Activated CD8-positive, alpha-beta memory T cell treated with anti-CD3 and anti-CD28 coated beads, Interleukin-2, amount 50 U/mL, for 24 hours (primary cell): ENCODE results near the gene ABCF1.

Experiments
- DNase-seq: peaks from one replicate; pipeline ENCODE4 v3.0.0-alpha.2; 2020; ENCODE audit errors: extremely low read depth

The ABCF1 gene

DNA sequence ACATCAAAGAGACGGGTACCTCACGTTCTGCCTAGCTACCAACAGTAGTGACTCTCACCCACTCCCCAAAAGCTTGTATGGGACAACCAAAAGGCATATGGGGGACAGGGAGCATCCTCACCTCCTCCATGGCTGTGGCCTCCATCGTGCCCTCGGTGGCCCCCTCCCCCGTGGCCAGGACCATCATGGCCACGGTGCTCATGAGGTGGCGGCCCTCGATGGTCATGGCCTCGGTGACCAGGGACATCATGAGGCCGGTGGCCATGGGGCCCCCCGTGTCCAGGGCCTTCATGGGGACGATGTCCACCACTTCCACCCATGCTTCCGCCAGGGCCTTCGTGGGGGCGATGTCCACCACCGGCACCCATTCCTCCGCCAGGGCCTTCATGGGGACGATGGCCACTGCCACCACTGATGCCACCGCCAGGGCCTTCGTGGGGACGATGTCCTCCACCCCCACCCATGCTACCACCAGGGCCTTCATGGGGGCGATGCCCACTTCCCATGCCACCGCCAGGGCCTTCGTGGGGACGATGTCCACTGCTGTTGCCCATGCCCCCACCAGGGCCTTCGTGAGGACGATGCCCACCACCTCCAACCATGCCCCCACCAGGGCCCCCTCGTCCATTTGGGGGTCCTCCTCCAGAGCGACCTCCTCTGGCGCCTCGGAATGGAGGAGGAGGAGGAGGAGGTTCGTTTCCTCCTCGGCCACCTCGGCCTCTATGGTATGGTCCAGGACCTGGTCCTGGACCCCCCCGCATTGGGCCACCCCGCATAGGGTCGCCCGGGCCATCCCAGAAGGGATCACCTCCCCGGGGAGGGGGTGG, 30.8 kb downstream of the ABCF1 start:
- no peak for DNase-seq

DNA sequence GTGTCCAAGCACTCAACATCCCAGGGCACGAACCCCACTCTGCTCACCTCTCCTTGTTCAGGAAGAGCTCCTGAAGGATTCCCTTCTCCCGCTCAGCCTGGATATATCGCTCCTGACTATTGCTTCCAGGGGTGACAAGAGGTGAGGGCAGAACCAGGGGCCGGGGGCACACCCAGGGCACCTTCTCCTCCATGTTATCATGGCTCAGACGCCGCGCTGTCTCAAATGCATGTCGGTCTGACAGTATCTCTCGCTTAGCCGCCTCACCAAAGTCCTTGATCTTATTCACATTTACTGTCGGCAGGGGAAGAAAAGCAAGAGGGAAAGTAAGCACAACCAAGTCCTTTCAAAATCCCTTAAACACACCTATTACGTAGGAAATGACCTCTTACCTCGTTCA, 32.7 kb downstream of the ABCF1 start:
- no peak for DNase-seq

DNA sequence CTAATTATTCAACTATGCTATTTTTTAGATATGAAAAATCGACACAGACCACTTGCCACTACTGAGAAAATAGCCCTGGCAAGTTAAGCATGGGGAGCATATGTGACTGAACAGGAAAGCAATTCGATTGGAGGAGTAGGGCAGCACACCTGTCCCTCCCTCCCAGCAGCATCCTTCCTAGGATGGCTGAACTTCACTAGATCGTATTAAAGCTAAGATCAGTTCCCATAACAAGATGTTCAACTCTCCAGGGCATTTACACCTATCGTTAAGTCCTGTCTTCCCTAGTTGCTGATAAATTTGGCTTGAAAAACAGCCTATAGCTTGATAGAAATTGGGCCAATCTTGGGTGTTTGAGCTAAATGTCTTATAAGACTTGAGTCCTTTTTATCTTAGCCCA, 38.8 kb downstream of the ABCF1 start:
- DNase-seq: no peak

DNA sequence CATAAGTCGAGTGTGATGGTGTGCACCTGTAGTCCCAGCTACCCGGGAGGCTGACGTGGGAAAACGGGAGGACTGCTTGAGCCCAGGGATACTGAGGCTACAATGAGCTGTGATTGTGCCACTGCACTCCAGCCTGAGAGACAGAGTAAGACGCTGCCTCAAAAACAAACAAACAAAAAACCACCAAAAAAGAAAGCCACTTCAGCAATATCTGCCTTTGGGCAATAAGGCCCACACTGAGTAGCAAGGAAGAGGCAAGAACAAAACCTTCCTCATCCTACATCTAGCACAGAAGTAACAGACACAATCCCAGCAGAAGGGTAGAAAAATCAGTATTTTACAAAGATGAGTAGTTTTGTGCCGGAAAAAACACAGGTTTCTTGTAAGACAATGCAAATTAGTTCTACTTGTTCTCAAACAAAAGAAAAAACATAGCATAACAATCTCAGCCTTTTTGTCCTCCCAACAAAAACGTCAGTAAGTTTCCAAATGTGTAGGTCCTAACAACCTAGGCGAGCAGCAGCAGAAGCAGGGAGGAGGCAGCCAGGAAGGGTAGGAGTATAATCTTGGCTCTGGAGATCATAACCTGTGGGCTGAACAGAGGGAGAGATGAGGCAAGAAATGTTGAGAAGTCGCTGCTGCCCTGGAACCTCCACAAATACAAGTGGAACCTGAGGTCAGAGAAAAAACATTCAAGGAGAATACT, 40.1 kb downstream of the ABCF1 start:
- DNase-seq: no peak

DNA sequence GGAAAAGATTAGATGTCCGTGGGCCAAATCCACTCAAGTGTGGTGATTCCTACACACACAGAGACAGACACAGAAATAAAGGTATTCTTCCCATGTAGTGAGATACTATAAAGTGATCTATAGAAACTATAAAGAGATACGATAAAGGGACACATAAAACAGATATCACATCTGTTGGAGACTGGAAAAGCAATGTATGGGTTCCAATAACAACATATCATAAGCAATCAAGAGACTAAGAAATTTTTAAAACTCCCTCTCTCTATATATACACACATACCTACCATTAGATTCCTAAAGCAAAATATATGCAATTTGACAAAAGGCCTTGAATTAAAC, 40.6 kb downstream of the ABCF1 start:
- DNase-seq: no peak

DNA sequence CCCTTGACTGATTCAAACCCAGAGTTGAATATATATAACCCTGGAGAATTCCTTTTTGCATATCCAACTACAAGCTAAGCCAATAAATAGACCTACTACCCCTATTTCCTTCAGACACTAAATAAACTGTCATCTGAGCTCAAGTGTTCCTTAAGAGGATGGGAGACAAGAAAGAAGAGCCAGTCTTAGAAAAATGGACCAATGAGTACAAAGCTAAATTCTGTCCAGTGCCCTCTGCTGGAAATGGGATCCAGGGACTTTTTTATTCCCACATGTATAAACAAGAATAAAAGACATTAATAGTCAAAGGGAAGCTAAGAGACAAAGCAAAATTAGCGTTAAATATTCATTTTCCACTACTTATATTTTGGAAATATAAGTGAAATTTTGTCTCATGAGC, 41.0 kb downstream of the ABCF1 start:
- no peak for DNase-seq

DNA sequence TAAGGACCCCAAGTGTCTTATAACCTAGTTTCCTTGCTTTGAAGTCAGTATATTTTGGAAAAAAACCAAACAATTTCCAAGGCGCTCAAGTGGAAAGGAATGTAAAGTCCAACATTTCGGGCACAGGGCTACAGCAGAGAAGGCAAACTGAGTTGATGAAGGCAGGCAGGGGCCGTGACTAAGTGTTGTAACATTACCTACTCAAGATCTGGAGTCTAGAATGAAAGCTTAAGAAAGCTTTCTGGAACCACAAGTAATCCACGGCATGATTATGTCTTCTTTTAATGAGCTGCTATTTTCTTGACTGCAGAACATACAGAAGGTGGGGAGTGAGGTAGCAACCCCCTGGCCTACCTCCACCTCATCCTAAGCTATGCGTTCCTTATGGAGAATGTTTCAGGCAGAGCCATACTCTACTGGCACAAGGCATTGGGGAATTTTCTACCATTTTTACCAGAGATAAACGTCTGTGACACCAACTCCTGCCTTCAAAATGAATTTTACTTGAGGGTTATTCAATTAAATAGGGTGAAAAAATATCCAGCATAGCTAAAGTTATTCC, 41.5 kb downstream of the ABCF1 start:
- DNase-seq: no peak

DNA sequence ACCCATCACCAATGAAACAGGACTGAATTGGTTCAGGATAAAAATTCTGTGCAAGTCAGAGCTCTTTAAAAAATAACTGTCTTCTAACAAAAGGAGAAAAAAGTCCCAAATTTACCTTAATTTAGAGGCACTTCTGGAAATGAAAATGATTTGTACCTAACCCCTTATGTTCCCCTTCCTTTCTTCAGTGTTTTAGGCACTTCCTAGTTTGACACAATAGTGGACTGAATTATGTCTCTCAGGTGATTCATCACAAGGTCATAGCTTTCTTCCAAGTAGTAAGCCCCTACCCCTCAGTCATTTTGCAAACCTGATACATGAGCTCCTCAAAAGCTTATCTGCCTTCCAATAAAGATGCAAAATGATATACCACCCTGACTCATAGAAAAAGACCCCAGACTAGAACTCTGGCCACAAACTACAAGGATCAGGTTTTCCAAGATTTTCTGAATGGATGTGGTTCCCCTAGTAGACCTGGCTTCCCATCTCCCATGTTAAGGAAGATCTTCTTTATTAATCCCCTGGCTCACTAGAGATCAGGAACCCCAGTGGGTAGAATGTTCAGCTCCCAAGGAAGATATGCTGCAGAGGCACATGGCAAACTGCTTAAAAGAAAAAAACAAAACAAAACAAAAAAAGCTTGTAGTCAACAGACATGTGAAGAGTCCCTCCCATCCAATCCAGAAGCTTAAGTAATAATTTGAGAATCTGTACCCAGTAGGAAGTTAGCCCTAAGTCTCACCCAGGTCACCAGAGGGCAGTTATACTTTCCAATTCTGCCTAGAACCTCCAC, 42.2 kb downstream of the ABCF1 start:
- no peak for DNase-seq

DNA sequence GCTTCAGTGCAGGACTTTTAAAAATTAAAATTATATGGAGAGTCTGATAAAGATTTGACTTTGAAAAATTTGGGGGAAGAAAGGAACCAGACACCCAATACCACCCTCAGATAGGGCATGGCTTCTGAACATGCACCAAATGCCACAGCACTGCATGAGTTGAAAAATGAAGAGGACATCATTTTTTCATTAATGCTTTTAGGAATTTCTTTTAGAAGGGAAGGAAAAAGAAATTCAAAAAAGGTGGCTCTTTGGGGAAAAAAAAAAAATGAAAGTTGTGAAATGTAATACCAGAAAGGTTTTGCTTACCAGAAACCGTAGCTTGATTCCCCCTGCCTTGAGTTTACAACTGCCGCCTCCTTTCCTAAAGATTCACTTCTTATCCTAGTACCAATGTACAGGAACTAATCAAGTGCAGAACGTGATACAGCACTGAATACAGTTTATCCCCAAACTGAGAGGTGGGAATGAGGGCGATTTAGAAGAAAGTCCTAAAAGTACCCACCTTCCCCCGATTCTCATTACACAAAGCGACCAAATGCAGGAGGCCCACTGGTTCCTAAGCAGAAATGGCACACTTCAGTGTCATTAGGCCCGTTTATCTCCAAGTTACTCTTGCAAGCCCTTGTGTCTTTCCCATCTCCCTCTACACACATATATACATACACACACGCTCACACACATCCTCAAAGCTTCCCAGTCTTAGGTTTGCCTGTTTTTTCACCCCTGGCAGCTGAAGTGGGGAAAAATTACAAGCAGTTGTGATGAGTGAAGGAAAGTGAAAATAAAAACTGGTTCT, 43.0 kb downstream of the ABCF1 start:
- no peak for DNase-seq

DNA sequence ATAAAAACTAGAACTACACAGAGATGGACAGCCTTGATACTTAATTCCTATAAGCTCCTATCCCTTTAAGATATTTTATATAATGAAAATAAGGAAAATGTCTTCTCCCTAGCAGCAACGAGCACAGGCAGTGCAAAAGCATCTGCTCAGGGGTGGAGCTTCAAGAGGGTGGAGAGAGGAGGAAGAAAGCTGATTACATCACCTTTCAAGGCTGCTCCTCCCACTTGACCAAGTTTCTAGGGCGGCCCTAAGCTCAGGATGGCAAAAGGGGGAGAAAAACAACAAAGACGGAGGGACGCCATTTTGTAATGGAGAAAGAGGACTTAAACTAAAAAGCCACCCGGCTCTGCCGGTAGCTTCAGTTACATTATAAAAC, 43.6 kb downstream of the ABCF1 start:
- DNase-seq: peak; percentile 72

DNA sequence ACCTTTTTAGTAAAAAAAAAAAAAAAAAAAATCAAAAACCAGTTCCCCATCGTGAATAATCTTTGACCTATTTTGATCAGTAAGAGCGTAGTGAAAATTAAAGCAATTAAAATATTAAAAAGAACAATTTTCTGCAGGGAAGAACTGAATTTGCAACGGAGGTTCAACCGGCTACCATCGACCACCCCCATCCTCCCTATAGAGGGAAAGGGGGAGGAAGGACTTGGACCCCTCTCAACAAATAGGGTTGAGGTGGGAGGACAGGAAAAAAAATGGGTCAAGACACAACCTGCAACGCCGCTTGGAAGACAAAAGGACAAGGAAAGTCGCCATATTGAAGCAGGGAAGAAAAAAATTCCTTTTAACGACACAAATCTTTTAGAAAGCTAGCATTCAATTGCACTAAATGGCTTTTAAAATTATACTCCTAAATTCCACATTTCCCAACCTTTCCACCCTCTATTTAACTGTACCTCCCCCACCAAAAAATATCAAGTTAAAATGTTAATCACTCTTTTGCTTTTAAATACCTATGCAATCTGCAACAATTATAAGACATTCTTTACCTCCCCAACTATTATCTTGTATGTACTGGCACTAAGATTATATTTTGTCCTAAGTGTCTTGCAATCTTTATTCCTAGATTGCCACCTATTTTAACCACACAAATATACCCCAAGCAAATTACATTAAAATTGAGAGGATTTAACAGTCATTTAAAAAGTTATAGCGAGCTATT, 44.1 kb downstream of the ABCF1 start:
- no peak for DNase-seq

DNA sequence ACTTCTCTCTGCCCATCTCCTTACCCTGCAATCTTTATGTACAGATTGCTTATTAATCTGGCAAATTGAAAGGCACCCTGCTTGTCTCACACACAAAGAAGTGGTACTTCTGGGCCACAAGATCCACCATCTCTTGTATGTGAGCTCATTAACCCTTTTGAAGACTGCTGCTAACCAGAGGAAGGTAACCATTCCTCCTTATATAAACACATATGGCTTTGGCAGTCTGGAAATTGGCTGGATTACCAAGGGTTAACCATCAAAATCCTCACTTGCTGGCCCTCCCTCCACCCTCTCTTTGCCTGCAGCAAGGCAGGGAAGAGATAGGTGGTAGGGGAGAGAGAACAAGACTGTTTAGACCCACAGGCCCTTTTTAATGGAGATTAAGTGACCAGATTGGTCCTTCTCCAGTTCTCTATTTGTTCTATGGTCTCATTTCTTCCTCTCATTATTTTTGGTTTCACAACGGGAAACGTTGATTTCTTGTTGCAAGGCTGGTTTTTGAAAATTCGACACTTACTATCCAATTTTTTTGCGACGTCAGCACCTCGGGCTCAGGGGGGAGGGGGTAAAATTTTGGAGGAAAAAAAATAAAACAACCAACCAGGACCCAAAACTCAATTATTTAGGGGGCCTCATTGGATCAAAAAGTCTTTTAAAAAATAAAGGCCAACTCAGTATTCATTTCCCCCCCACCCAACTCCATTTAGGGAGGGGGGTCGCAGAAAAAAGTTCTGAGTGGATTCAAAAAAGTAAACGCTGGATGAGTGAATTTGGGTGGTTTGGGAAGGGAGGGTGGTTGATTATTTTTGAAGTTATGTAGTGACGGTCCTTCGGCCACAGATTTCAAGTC, 44.9 kb downstream of the ABCF1 start:
- DNase-seq: no peak

DNA sequence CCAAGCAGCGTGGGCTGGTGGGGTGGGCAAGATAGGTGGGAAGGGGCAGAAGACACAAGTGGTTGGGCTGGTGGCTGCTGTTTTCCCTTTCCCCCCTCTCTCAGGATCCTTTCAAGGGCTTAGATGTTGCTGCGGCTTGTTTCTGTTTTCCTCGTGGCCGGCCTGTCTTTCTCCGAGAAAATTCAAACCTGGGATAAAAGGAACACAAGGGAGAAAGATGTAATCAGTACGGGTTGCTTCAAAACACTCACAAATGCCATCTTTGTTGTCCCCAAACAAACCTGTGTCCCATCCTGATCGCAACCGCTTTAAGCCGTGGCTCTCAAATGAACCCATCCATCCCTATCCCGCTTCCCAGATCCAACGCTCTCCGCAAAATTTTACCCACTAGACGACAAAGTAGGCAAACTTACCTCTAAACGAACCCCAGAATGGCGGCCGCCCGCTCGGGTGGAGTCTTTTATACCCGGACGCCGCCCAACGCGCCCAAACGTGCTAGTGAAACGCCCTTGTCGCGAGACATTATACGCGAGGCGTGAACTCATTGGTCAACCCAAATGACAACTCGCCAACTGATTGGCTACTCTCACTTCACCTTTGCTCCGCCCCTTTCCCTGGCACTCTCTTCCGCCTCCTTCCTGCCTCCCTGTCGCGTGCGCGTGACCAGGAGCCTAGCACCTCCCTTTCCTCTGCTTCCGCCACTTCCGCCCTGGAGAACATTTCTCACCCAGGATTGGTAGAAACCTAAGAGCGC, 45.7 kb downstream of the ABCF1 start, which contains the start of gene PPP1R10:
PPP1R10 (minus strand) TSS at position 433 of the 754 bp plus-strand sequence. CDS start 7,299 bp downstream, outside the sequence.
- peak; percentile 96 for DNase-seq

DNA sequence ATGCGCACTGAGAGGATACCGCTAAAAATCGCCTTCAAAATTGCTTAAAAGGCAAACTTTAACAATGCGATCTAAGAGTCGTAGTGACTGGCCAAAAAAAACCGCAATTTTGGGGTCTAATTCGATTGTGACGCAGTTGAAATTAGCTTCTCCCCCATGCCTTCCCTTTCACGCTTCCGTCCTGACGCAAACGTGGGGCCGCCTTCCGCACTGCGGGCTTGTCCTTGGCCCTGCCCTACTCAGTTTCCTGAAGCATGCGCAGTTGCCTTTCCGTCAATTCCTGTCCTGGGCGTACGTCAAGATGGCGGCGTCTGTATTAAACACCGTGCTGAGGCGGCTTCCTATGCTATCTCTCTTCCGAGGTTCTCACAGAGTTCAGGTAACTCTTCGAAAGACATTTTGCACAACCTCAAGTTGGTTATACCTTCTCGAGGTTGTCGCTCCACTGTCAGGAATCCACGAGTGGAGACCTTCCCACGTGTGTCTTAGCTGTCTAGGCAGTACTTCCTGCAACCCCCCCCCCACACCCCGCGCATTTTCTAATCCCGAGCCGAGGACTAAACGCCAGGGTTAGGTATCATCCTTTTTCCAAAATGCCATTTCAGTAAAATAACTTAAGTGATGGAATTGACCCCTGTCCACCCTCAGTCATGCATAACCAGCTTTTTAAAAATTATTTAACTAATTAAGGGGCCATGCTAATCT, 46.5 kb downstream of the ABCF1 start, which contains the start of gene MRPS18B:
MRPS18B (plus strand) TSS at position 276 of the 705 bp plus-strand sequence; CDS start at position 302, 26 bp downstream.
- DNase-seq: peak; percentile 96

DNA sequence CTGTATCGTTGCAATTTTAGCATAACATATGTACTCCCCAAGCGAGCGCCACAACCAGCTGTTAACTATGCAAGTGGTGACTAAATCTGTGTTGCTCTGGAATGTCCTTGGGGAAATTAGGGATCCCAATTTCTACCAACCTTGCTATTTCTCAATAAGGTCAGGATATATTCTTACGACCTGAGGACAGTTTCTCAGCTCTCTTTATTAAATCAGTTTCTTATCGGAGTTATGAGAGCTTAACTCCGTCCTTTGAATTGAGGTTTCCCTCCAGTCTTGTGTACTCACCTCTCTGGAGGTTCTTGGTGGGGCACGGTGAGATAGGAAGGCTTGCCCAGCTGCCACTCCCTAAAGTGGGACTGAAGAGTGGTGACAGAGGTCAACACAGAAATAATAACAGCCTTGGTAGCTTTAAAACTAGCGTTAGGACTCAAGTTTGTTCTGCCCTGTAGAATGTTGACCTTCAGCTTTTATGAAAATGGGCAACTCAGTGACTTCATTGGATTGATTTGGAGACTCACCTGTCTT, 47.1 kb downstream of the ABCF1 start:
- DNase-seq: no peak

DNA sequence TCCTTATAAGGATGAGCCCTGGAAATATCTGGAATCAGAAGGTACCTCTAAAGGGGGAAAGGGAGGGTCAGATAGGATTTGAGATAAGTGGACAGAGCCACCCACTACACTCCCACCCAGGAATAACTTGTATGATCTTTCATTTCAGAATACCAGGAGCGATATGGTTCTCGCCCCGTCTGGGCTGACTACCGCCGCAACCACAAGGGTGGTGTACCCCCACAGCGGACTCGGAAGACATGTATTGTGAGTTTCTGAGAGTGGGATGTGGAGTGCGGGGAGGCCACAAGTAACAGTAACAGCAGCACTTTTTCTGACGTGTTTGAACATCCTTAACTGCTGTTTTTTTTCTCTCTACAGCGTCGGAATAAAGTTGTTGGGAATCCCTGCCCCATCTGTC, 48.3 kb downstream of the ABCF1 start:
- no peak for DNase-seq

DNA sequence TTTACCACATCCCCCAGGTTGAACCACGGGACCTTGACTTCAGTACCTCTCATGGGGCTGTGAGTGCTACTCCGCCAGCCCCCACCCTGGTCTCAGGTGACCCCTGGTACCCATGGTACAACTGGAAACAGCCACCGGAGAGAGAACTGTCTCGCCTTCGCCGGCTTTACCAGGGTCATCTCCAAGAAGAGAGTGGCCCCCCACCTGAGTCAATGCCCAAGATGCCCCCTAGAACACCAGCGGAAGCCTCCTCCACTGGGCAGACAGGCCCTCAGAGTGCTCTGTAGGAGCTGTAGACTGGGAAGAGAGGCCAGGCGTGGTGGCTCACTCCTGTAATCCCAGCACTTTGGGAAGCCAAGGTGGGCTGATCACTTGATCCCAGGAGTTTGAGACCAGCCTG, 54.3 kb downstream of the ABCF1 start:
- DNase-seq: no peak
